GM13977 (cell line): ENCODE results near the gene PCDHGC4.

ENCODE experiments used
- DNase-seq: peaks from one replicate; pipeline ENCODE4 v3.0.0; 2012; ENCODE audit warnings: low spot score
- CTCF ChIP-seq: IDR thresholded peaks from 2 replicates; pipeline ENCODE4 v1.5.1; 2012; ENCODE audit warnings: mild to moderate bottlenecking, control low read depth; ENCODE audit not compliant: insufficient read depth; ENCODE audit errors: extremely low read depth, missing control alignments
- in situ Hi-C: fragments of 300-500 bp; cut with MboI; formaldehyde crosslinking; loops from one replicate; pipeline ENCODE4 v1.12.0; 2022; ENCODE audit warnings: low sequenced_read_pairs, low pct_unique_long_range_greater_than_20kb, mixed read lengths, inconsistent platforms; ENCODE audit not compliant: unreplicated experiment

PCDHGC4 gene

DNA sequence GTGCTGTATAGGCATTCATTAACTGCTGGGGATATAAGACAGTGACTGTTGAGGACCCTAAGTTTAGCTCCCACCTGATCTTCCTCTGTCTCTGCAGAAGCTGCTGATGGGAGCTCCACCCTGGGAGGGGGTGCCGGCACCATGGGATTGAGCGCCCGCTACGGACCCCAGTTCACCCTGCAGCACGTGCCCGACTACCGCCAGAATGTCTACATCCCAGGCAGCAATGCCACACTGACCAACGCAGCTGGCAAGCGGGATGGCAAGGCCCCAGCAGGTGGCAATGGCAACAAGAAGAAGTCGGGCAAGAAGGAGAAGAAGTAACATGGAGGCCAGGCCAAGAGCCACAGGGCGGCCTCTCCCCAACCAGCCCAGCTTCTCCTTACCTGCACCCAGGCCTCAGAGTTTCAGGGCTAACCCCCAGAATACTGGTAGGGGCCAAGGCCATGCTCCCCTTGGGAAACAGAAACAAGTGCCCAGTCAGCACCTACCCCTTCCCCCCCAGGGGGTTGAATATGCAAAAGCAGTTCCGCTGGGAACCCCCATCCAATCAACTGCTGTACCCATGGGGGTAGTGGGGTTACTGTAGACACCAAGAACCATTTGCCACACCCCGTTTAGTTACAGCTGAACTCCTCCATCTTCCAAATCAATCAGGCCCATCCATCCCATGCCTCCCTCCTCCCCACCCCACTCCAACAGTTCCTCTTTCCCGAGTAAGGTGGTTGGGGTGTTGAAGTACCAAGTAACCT, 26.2 kb downstream of the PCDHGC4 start:
- in situ Hi-C loops: no loop called here
- TF ChIP-seq CTCF: no peak
- DNase-seq: peak; percentile 70

DNA sequence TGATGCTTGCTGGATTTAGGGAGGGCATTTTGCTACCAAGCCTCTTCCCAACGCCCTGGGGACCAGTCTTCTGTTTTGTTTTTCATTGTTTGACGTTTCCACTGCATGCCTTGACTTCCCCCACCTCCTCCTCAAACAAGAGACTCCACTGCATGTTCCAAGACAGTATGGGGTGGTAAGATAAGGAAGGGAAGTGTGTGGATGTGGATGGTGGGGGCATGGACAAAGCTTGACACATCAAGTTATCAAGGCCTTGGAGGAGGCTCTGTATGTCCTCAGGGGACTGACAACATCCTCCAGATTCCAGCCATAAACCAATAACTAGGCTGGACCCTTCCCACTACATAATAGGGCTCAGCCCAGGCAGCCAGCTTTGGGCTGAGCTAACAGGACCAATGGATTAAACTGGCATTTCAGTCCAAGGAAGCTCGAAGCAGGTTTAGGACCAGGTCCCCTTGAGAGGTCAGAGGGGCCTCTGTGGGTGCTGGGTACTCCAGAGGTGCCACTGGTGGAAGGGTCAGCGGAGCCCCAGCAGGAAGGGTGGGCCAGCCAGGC, 27.0 kb downstream of the PCDHGC4 start:
- DNase-seq: no peak
- TF ChIP-seq CTCF: no peak
- in situ Hi-C loops: no loop called here

DNA sequence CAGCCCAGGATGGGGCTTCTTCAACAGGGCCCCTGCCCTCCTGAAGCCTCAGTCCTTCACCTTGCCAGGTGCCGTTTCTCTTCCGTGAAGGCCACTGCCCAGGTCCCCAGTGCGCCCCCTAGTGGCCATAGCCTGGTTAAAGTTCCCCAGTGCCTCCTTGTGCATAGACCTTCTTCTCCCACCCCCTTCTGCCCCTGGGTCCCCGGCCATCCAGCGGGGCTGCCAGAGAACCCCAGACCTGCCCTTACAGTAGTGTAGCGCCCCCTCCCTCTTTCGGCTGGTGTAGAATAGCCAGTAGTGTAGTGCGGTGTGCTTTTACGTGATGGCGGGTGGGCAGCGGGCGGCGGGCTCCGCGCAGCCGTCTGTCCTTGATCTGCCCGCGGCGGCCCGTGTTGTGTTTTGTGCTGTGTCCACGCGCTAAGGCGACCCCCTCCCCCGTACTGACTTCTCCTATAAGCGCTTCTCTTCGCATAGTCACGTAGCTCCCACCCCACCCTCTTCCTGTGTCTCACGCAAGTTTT, 27.6 kb downstream of the PCDHGC4 start:
- TF ChIP-seq CTCF: peak; percentile 89
- peak; percentile 81 for DNase-seq
- in situ Hi-C loops: no loop called here

GRCh38 chr5:141512911-141513626, 28.2 kb downstream of the PCDHGC4 start:
- no peak for TF ChIP-seq CTCF
- in situ Hi-C loops: no loop called here
- DNase-seq: peak; percentile 40

DNA sequence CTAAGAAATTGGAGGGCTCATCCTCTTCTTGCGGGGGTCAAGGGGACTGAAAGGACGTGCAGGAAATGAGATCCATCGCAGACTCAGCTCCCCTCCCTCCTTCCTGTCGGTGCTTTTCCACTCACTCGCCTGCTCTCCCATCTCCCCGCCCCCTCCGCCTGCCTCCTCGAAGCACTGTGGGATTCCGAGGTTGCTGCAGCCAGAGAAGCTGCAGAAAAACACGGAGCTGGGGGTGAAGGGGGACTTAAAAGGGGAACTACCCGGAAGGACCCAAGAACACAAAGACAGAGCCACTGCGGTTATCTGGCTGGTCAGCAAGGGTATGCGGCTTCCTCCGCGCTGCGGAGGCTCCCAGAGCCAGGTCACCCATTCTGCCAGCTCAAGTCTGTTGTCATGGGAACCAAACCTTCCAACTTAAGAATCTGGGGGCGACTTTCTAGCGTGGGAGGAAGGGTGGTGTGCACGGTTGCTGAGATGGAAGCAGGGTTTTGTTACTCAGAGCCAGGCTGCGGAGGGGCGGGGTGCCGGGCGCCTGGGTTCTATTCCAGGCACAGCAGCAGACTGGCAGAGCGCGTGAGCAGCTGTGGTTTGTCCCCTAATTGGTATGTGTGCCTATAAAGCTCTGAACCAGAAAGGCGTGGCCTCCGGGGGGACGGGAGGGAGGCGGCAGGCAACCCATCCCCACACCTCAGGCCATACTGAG, 28.9 kb downstream of the PCDHGC4 start:
- TF ChIP-seq CTCF: no peak
- in situ Hi-C loops: no loop called here
- peak; percentile 62 for DNase-seq
